SK-N-SH (cell line): Measurements from ENCODE around the gene TPH1. TPM values are rescaled to one million over a fixed set of nuclear protein-coding genes. Genes with fewer than 3 reads are reported as not detected.

Experiments
- CTCF ChIA-PET: fragments of 300-600, 350-600 bp; formaldehyde crosslinking; extraction: SDS; loops from one replicate; lab custom pipeline; 2021; lab: Yijun Ruan, JAX
- POLR2A ChIA-PET: fragments of 350-600 bp; sonication (Branson Sonifier 250); formaldehyde crosslinking; extraction: SDS; loops from one replicate; lab custom pipeline; 2020; ENCODE audit warnings: antibody characterized with exemption, inconsistent platforms; lab: Yijun Ruan, JAX
- DNase-seq: peaks from one replicate; pipeline ENCODE4 v3.0.0; 2012
- H2AFZ ChIP-seq: fragments of 200-600 bp; sonication (generic); 2 replicates; pipeline ENCODE4 v1.8.1; 2016; ENCODE audit warnings: antibody characterized with exemption, mild to moderate bottlenecking, low read depth
- H3F3A ChIP-seq: fragments of 200-600 bp; sonication (generic); replicated peaks from 2 replicates; pipeline ENCODE3; 2016; ENCODE audit warnings: antibody characterized with exemption, mild to moderate bottlenecking; ENCODE audit not compliant: insufficient read depth
- H3K27ac ChIP-seq, 2 experiments: fragments of 200-500 bp in 1 of 2; fragments of 200-600 bp in 1 of 2; sonication (Bioruptor generic) in 1 of 2; sonication (generic), shearing (Covaris generic) in 1 of 2; 2 replicates each; pipeline versions ENCODE4 v1.5.1 to v1.6.1; 2014 to 2016; ENCODE audit warnings: low read depth in 2 of 2, inconsistent platforms in 1 of 2, low read length in 1 of 2, mild to moderate bottlenecking in 1 of 2, mixed read lengths in 1 of 2
- H3K27me3 ChIP-seq: fragments of 200-600 bp; sonication (generic), shearing (Covaris generic); 2 replicates; pipeline ENCODE4 v1.6.1; 2016; ENCODE audit warnings: mixed run types; ENCODE audit not compliant: insufficient read depth
- H3K36me3 ChIP-seq, 2 experiments: fragments of 200-500 bp in 1 of 2; fragments of 200-600 bp in 1 of 2; sonication (Bioruptor generic) in 1 of 2; sonication (generic) in 1 of 2; replicated peaks in 1 of 2; 2 replicates each; pipeline versions ENCODE3 to v1.5.1; 2014 to 2016; ENCODE audit warnings: low read length in 1 of 2, mild to moderate bottlenecking in 1 of 2; ENCODE audit not compliant: insufficient read depth in 2 of 2, control insufficient read depth in 1 of 2
- H3K4me1 ChIP-seq, 2 experiments: fragments of 200-500 bp in 1 of 2; fragments of 200-600 bp in 1 of 2; sonication (Bioruptor generic) in 1 of 2; sonication (generic), shearing (Covaris generic) in 1 of 2; 2 replicates each; pipeline versions ENCODE4 v1.5.1 to v1.6.1; 2014 to 2016; ENCODE audit warnings: low read depth in 1 of 2, low read length in 1 of 2, mixed run types in 1 of 2; ENCODE audit not compliant: insufficient read depth in 2 of 2, control insufficient read depth in 1 of 2
- H3K4me2 ChIP-seq: fragments of 200-600 bp; sonication (generic), shearing (Covaris generic); 2 replicates; pipeline ENCODE4 v1.6.1; 2017; ENCODE audit warnings: mixed run types
- H3K4me3 ChIP-seq, 2 experiments: fragments of 200-500 bp in 1 of 2; fragments of 200-600 bp in 1 of 2; sonication (Bioruptor generic) in 1 of 2; sonication (generic), shearing (Covaris generic) in 1 of 2; 2 replicates each; pipeline versions ENCODE4 v1.5.1 to v1.8.1; 2014 to 2016; ENCODE audit warnings: low read depth in 2 of 2, inconsistent platforms in 1 of 2, low read length in 1 of 2, mild to moderate bottlenecking in 1 of 2, mixed read lengths in 1 of 2, moderate library complexity in 1 of 2
- H3K79me2 ChIP-seq: fragments of 200-600 bp; sonication (generic); 2 replicates; pipeline ENCODE4 v1.8.1; 2017; ENCODE audit warnings: mild to moderate bottlenecking; ENCODE audit not compliant: insufficient read depth
- H3K9ac ChIP-seq: fragments of 200-600 bp; sonication (generic); 2 replicates; pipeline ENCODE4 v1.6.1; 2017; ENCODE audit warnings: mixed run types
- H3K9me2 ChIP-seq: fragments of 200-600 bp; sonication (generic); 2 replicates; pipeline ENCODE4 v1.6.1; 2017; ENCODE audit warnings: mixed run types
- H3K9me3 ChIP-seq: fragments of 200-600 bp; sonication (generic); 2 replicates; pipeline ENCODE4 v1.6.1; 2017; ENCODE audit warnings: mixed run types, mild to moderate bottlenecking, moderate library complexity
- H4K20me1 ChIP-seq: fragments of 200-600 bp; sonication (generic); 2 replicates; pipeline ENCODE4 v1.6.1; 2017; ENCODE audit warnings: mild to moderate bottlenecking, mixed run types; ENCODE audit not compliant: insufficient read depth
- CHD2 ChIP-seq: fragments of 150-350 bp; IDR thresholded peaks from 2 replicates; pipeline ENCODE4 v1.6.1; 2018; ENCODE audit warnings: low read length; ENCODE audit not compliant: partially characterized antibody
- EZH2phosphoT487 ChIP-seq: fragments of 200-600 bp; sonication (generic); IDR thresholded peaks from 2 replicates; pipeline ENCODE4 v1.6.1; 2017; ENCODE audit warnings: low read depth, mixed run types, mild to moderate bottlenecking, antibody characterized with exemption, moderate library complexity, borderline replicate concordance
- FOXJ3 ChIP-seq: sonication (generic); formaldehyde crosslinking; IDR thresholded peaks from 2 replicates; pipeline ENCODE4 v1.5.1; 2020; ENCODE audit warnings: mild to moderate bottlenecking, missing genetic modification reagents
- FOXM1 ChIP-seq: IDR thresholded peaks from 2 replicates; pipeline ENCODE4 v1.4.0; 2012; ENCODE audit warnings: low read depth, mild to moderate bottlenecking
- GATA2 ChIP-seq: sonication (generic); formaldehyde crosslinking; IDR thresholded peaks from 2 replicates; pipeline ENCODE4 v1.5.0; 2020; ENCODE audit warnings: mild to moderate bottlenecking, missing genetic modification reagents
- MXI1 ChIP-seq: IDR thresholded peaks from 2 replicates; pipeline ENCODE4 v1.6.1; 2012; ENCODE audit warnings: mild to moderate bottlenecking, low read depth, low read length, improper control_type of control experiment
- NRF1 ChIP-seq: IDR thresholded peaks from 2 replicates; pipeline ENCODE4 v1.6.1; 2012; ENCODE audit warnings: low read depth, mild to moderate bottlenecking, low read length
- SIN3A ChIP-seq: IDR thresholded peaks from 2 replicates; pipeline ENCODE4 v1.6.1; 2012; ENCODE audit warnings: low read depth, mild to moderate bottlenecking, low read length, moderate library complexity, borderline replicate concordance
- TAF1 ChIP-seq: IDR thresholded peaks from 2 replicates; pipeline ENCODE4 v1.6.1; 2012; ENCODE audit warnings: low read depth, mild to moderate bottlenecking, low read length, moderate library complexity, borderline replicate concordance
- ZBTB33 ChIP-seq: IDR thresholded peaks from 2 replicates; pipeline ENCODE4 v1.4.0; 2012; ENCODE audit warnings: low read depth, borderline replicate concordance
- WGBS: methylation state at CpG from one replicate; pipeline ENCODE4 v1.1.6; 2017; ENCODE audit warnings: low lambda C conversion rate; 5-methylcytosine and 5-hydroxymethylcytosine counted together
- polyA plus RNA-seq, 3 experiments: library from polyadenylated mRNA; depleted of rRNA; stranded (reverse); fragments of >200 nt; gene quantifications; 2 replicates each; pipeline ENCODE4 v1.2.3, GENCODE V29; 2012
- TF ChIP-seq, protein P1 (sequence below): IDR thresholded peaks from 2 replicates; pipeline ENCODE4 v1.4.0; 2012; ENCODE audit warnings: low read depth
- TF ChIP-seq, protein P2 (sequence below): IDR thresholded peaks from 2 replicates; pipeline ENCODE4; 2012

Gene TPH1
- polyA plus RNA-seq, 1 of the 3 experiments (the other 2 are of a cell fraction): 0.03 TPM

DNA sequence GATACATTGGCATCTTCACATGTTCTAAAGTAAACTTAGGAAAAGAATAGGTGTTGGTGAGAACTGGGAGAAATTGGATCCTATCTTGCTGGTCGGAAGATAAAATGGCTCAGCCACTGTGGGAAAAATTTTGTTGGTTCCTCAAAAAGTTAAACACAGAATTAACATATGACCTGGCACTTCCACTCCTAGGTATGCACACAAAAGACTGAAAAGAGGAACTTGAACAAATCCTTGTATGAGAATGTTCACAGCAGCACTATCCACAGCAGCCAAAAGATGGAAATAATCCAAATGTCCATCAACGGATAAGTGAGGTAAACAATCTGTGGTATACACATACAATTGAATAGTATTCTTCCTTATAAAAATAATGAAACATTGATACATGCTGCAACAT, 4.8 kb upstream of the TPH1 start (continued):
- TF ChIP-seq CHD2: no peak

GRCh38 chr11:18036456-18036855, 9.6 kb downstream of the TPH1 start:
- Histone ChIP-seq H3K27me3 (peaks cover 7% of the 10 kb centered on the region; the same call in 1 of the 2 replicates), H3K9ac (no peak overlapping the region), H3K4me3 (no peak overlapping the region), H2AFZ (no peak overlapping the region), H3K9me3 (no peaks in the 10 kb centered on the region), H3K9me2 (no peaks in the 10 kb centered on the region), H3K4me2 (no peak overlapping the region), H3K79me2 (no peaks in the 10 kb centered on the region), H3K4me1 (no peaks in the 10 kb centered on the region), H4K20me1 (no peaks in the 10 kb centered on the region), H3K36me3 (no peaks in the 10 kb centered on the region), H3K27ac (no peak overlapping the region)
- POLR2A ChIA-PET: no interaction called here
- no peak for DNase-seq
- CTCF ChIA-PET: no interaction called here
- TF ChIP-seq NRF1 (no peak), EZH2phosphoT487 (no peak), FOXJ3 (CRISPR knock-in tag) (no peak), TAF1 (no peak)
- TF ChIP-seq, protein P1, sequence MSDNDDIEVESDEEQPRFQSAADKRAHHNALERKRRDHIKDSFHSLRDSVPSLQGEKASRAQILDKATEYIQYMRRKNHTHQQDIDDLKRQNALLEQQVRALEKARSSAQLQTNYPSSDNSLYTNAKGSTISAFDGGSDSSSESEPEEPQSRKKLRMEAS: no peak
- TF ChIP-seq, all 33 proteins: peak for 0
- no peaks in the 10 kb centered on the region for H3F3A ChIP-seq

DNA sequence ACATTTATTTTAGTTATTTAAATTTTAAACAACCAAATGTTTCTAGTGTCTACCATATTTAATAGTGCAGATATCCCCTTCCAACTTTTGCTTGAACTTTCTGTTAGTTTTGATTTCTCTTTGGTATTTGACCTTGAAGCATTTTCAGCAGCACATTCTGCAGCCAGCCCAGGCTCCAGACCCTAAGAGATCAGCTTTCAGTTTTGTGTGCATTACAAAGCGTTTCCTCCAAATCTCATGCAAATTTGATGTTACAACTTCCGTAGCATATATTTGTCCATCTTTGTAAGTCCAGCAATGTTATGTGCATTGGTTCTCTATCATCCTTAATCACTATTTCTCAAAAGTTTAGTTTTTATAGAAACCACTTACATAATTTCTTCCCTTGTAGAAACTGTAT, 18.6 kb downstream of the TPH1 start:
- no peak for DNase-seq
- ChIA-PET CTCF (interaction anchor here (1.7 kb wide), 1 partner anchor 88 kb away, joined by 5 read pairs; no protein-coding TSS in a partner anchor), POLR2A (no interaction called here)
- H3K4me2 ChIP-seq: no peak overlapping the region
- H3K27ac ChIP-seq: no peak overlapping the region
- H3K9me2 ChIP-seq: no peaks in the 10 kb centered on the region
- H3K27me3 ChIP-seq: peaks cover 6% of the 10 kb centered on the region; the same call in 1 of the 2 replicates
- H3K9ac ChIP-seq: no peak overlapping the region
- H3K79me2 ChIP-seq: no peaks in the 10 kb centered on the region
- no peak overlapping the region for H2AFZ ChIP-seq
- no peaks in the 10 kb centered on the region for H3K36me3 ChIP-seq
- no peak overlapping the region for H3K4me3 ChIP-seq
- H3K4me1 ChIP-seq: no peaks in the 10 kb centered on the region
- TF ChIP-seq, protein P1: no peak
- no peak for TF ChIP-seq FOXM1
- no peak for TF ChIP-seq GATA2 (CRISPR knock-in tag)
- TF ChIP-seq MXI1: no peak
- TF ChIP-seq TAF1: no peak
- TF ChIP-seq NRF1: no peak
- TF ChIP-seq, protein P2, sequence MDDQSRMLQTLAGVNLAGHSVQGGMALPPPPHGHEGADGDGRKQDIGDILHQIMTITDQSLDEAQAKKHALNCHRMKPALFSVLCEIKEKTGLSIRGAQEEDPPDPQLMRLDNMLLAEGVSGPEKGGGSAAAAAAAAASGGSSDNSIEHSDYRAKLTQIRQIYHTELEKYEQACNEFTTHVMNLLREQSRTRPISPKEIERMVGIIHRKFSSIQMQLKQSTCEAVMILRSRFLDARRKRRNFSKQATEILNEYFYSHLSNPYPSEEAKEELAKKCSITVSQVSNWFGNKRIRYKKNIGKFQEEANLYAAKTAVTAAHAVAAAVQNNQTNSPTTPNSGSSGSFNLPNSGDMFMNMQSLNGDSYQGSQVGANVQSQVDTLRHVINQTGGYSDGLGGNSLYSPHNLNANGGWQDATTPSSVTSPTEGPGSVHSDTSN: no peak
- TF ChIP-seq ZBTB33: no peak
- TF ChIP-seq SIN3A: no peak
- 66% methylated on average over 2 of the region's 2 CpGs for WGBS
- H4K20me1 ChIP-seq: no peaks in the 10 kb centered on the region
- H3F3A ChIP-seq: no peaks in the 10 kb centered on the region
- no peaks in the 10 kb centered on the region for H3K9me3 ChIP-seq
